ENCODE results near the gene PALM. TPM values are rescaled to one million over a fixed set of nuclear protein-coding genes. Genes with fewer than 3 reads are reported as not detected.

PALM gene
- total RNA-seq, 5 donors from 2014 or later (not counting 1 experiment from before 2014, with no cell fraction given): 0.19 to 0.57 (median 0.41) TPM; not detected in 1

DNA sequence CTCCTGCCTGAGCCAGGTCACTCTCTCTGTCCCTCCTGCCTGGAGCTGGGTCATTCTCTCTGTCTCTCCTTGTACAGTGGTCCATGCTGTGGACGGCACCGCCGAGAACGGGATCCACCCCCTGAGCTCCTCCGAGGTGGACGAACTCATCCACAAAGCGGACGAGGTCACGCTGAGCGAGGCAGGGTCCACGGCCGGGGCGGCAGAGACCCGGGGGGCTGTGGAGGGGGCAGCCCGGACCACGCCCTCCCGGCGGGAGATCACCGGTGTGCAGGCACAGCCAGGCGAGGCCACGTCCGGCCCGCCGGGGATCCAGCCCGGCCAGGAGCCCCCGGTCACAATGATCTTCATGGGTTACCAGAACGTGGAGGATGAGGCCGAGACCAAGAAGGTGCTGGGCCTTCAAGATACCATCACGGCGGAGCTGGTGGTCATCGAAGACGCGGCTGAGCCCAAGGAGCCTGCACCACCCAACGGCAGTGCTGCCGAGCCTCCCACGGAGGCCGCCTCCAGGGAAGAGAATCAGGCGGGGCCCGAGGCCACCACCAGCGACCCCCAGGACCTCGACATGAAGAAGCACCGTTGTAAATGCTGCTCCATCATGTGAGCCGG is 37.6 kb downstream of the PALM start:
- Histone ChIP-seq H3K27me3 (replicated peaks in 1 of 2; ENCODE audit: control insufficient read depth in 2 of 2, extremely low read depth in 1 of 2, insufficient read depth in 2 of 2, low read length in 1 of 2) (peaks cover 0 to 22% of the 10 kb centered on the region in 2 experiments), H3K4me3 (ENCODE audit: control insufficient read depth in 1 of 2, extremely low read depth in 1 of 2, low read length in 1 of 2) (no peak overlapping the region), H3K36me3 (ENCODE audit: control insufficient read depth in 2 of 2, extremely low read depth in 1 of 2, insufficient read depth in 1 of 2, low read length in 1 of 2) (no peaks in the 10 kb centered on the region), H3K9me3 (no peaks in the 10 kb centered on the region), H3K27ac (ENCODE audit: low read length) (no peak overlapping the region), H3K4me1 (ENCODE audit: control insufficient read depth in 1 of 2, extremely low read depth in 1 of 2, insufficient read depth in 2 of 2, low read length in 2 of 2) (no peaks in the 10 kb centered on the region)
- Mint-ChIP-seq H3K27ac (no peak overlapping the region), H3K4me3 (no peak overlapping the region), H3K36me3 (no peaks in the 10 kb centered on the region), H3K9me3 (no peaks in the 10 kb centered on the region), H3K27me3 (no peaks in the 10 kb centered on the region), H3K4me1 (no peaks in the 10 kb centered on the region)
- ChIA-PET POLR2A (no interaction called here), CTCF (no interaction called here)
- 95% methylated on average over 36 of the region's 43 CpGs for WGBS (ENCODE audit: insufficient coverage)
- ATAC-seq (replicated peaks in 1 of 4) (no peak), DNase-seq (no peak)

DNA sequence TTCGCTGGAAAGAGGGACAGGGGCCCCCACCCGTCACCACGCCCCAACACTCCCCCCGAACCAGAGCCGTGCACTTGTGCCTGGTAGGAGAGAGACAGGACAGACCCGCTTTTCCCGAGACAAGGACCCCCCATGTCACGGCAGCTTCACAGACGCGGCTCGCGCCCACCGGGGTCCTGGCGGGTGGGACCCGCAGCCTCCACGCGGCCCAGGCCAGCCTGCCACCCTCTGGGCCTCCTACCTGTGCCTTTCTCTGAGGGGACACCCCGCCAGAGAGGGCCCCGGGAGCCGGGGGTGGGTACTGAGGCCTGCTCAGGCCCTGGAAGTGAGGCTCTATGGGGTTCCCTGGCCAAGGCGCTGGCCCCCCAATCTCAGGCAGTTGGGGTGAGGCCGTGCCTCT is 38.2 kb downstream of the PALM start:
- no peaks in the 10 kb centered on the region for H3K36me3 Mint-ChIP-seq
- no peaks in the 10 kb centered on the region for H3K4me1 ChIP-seq (ENCODE audit: control insufficient read depth in 1 of 2, extremely low read depth in 1 of 2, insufficient read depth in 2 of 2, low read length in 2 of 2)
- no peak overlapping the region for H3K27ac Mint-ChIP-seq
- no peak for DNase-seq
- 97% methylated on average over 17 of the region's 22 CpGs for WGBS (ENCODE audit: insufficient coverage)
- no peaks in the 10 kb centered on the region for H3K9me3 ChIP-seq
- H3K27me3 Mint-ChIP-seq: no peaks in the 10 kb centered on the region
- ChIA-PET CTCF (no interaction called here), POLR2A (no interaction called here)
- H3K4me3 Mint-ChIP-seq: no peak overlapping the region
- no peaks in the 10 kb centered on the region for H3K36me3 ChIP-seq (ENCODE audit: control insufficient read depth in 2 of 2, extremely low read depth in 1 of 2, insufficient read depth in 1 of 2, low read length in 1 of 2)
- no peak overlapping the region for H3K27ac ChIP-seq (ENCODE audit: low read length)
- H3K27me3 ChIP-seq (replicated peaks in 1 of 2; ENCODE audit: control insufficient read depth in 2 of 2, extremely low read depth in 1 of 2, insufficient read depth in 2 of 2, low read length in 1 of 2): peaks cover 0 to 26% of the 10 kb centered on the region in 2 experiments
- no peak for ATAC-seq (replicated peaks in 1 of 4)
- H3K4me1 Mint-ChIP-seq: no peaks in the 10 kb centered on the region
- H3K9me3 Mint-ChIP-seq: no peaks in the 10 kb centered on the region
- H3K4me3 ChIP-seq (ENCODE audit: control insufficient read depth in 1 of 2, extremely low read depth in 1 of 2, low read length in 1 of 2): no peak overlapping the region

DNA sequence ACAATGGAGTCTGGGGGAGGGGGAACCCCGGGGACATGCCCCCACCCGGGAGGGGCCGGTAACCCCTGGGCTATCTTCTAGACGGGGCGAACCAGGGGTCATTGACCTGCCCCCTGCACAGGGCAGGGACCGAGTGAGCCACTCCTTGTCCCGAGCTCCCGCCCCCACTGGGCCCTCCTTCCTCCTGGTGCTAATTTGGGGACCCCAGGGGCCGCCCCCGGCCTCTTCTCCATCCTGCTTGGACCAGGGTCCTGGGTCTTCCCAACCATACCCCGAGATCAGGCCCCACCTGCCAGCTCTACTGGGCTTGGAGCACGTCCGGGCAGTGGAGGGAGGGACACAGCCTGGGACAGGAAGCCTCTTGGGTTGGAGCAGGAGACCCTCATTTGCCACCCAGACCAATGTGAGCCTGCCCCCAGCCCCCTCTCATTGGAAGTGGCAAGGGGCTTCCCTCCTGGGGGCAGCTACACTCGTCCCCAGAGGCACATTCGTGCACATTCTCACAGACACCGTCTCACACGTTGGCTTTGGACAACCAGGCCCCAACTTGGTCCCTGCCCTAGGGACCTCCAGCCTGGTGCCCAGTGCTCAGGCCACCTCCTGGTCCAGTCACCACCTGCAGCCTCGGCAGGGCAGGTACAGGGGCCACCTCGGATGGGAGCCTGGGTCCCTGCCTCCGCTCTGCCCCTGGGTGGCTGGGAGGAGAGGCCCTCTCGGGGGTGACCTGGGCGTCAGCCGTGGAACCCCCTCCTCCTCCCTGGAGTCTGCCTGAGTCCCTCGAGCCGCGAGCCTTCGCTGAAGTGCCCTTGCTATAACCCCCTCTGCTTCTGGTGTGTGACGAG is 38.9 kb downstream of the PALM start:
- H3K4me1 ChIP-seq (ENCODE audit: control insufficient read depth in 1 of 2, extremely low read depth in 1 of 2, insufficient read depth in 2 of 2, low read length in 2 of 2): no peaks in the 10 kb centered on the region
- Mint-ChIP-seq H3K9me3 (no peaks in the 10 kb centered on the region), H3K4me3 (no peak overlapping the region), H3K36me3 (no peaks in the 10 kb centered on the region), H3K27me3 (no peaks in the 10 kb centered on the region), H3K4me1 (no peaks in the 10 kb centered on the region), H3K27ac (no peak overlapping the region)
- WGBS (ENCODE audit: insufficient coverage): 99% methylated on average over 11 of the region's 28 CpGs
- no peak overlapping the region for H3K4me3 ChIP-seq (ENCODE audit: control insufficient read depth in 1 of 2, extremely low read depth in 1 of 2, low read length in 1 of 2)
- H3K9me3 ChIP-seq: no peaks in the 10 kb centered on the region
- POLR2A ChIA-PET: no interaction called here
- CTCF ChIA-PET: no interaction called here
- peaks cover 0 to 28% of the 10 kb centered on the region in 2 experiments for H3K27me3 ChIP-seq (replicated peaks in 1 of 2; ENCODE audit: control insufficient read depth in 2 of 2, extremely low read depth in 1 of 2, insufficient read depth in 2 of 2, low read length in 1 of 2)
- ATAC-seq (replicated peaks in 1 of 4): no peak
- no peaks in the 10 kb centered on the region for H3K36me3 ChIP-seq (ENCODE audit: control insufficient read depth in 2 of 2, extremely low read depth in 1 of 2, insufficient read depth in 1 of 2, low read length in 1 of 2)
- H3K27ac ChIP-seq (ENCODE audit: low read length): no peak overlapping the region
- no peak for DNase-seq

DNA sequence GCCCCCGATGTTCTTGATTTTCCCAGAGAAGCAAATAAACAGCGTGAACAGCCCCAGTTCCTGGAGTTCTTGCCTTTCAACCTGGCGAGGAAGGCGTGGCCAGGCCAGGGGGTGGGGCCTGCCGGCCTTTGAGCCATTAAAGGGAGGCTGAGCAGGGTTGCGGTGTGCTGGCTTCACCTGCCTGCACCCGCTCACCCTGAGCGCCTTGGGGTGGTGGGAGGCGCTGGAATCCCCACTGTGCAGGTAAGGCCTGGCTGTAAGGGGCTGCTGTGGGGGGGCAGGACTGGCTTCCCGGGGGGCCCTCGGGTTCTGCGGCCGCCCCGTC is 39.5 kb downstream of the PALM start:
- no peak for DNase-seq
- Mint-ChIP-seq H3K27ac (no peak overlapping the region), H3K4me1 (no peaks in the 10 kb centered on the region), H3K4me3 (no peak overlapping the region), H3K9me3 (no peaks in the 10 kb centered on the region), H3K36me3 (no peaks in the 10 kb centered on the region), H3K27me3 (no peaks in the 10 kb centered on the region)
- WGBS (ENCODE audit: insufficient coverage): 73% methylated on average over 3 of the region's 14 CpGs
- peaks cover 0 to 28% of the 10 kb centered on the region in 2 experiments for H3K27me3 ChIP-seq (replicated peaks in 1 of 2; ENCODE audit: control insufficient read depth in 2 of 2, extremely low read depth in 1 of 2, insufficient read depth in 2 of 2, low read length in 1 of 2)
- no peaks in the 10 kb centered on the region for H3K4me1 ChIP-seq (ENCODE audit: control insufficient read depth in 1 of 2, extremely low read depth in 1 of 2, insufficient read depth in 2 of 2, low read length in 2 of 2)
- H3K9me3 ChIP-seq: no peaks in the 10 kb centered on the region
- ChIA-PET POLR2A (no interaction called here), CTCF (no interaction called here)
- H3K27ac ChIP-seq (ENCODE audit: low read length): no peak overlapping the region
- no peak overlapping the region for H3K4me3 ChIP-seq (ENCODE audit: control insufficient read depth in 1 of 2, extremely low read depth in 1 of 2, low read length in 1 of 2)
- no peaks in the 10 kb centered on the region for H3K36me3 ChIP-seq (ENCODE audit: control insufficient read depth in 2 of 2, extremely low read depth in 1 of 2, insufficient read depth in 1 of 2, low read length in 1 of 2)
- no peak for ATAC-seq (replicated peaks in 1 of 4)

DNA sequence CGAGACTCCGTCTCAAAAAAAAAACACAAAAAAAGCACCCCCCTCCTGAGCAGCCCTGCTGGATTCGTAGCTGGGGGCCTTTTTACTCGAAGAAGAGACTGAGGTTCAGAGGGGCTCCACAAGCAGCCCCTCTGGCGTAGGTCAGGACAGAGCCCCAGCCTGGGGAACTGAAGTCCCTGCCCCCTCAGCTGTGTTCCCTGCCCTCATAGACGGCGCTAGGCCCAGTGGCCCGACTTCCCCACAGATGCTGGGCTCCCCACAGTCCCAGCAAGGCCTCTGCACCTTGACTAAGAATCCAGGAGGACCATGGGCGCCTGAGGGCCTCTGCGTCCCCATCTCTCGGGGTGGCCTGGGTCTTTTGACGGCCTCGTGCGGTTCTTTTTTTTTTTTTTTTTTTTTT is 41.1 kb downstream of the PALM start:
- H3K9me3 ChIP-seq: no peaks in the 10 kb centered on the region
- Mint-ChIP-seq H3K27ac (no peak overlapping the region), H3K27me3 (no peaks in the 10 kb centered on the region), H3K4me1 (no peaks in the 10 kb centered on the region), H3K9me3 (no peaks in the 10 kb centered on the region), H3K36me3 (no peaks in the 10 kb centered on the region), H3K4me3 (no peak overlapping the region)
- DNase-seq (no peak), ATAC-seq (replicated peaks in 1 of 4) (no peak)
- ChIA-PET POLR2A (no interaction called here), CTCF (no interaction called here)
- peaks cover 0 to 29% of the 10 kb centered on the region in 2 experiments for H3K27me3 ChIP-seq (replicated peaks in 1 of 2; ENCODE audit: control insufficient read depth in 2 of 2, extremely low read depth in 1 of 2, insufficient read depth in 2 of 2, low read length in 1 of 2)
- no peak overlapping the region for H3K4me3 ChIP-seq (ENCODE audit: control insufficient read depth in 1 of 2, extremely low read depth in 1 of 2, low read length in 1 of 2)
- 76% methylated on average over 6 of the region's 14 CpGs for WGBS (ENCODE audit: insufficient coverage)
- H3K4me1 ChIP-seq (ENCODE audit: control insufficient read depth in 1 of 2, extremely low read depth in 1 of 2, insufficient read depth in 2 of 2, low read length in 2 of 2): no peaks in the 10 kb centered on the region
- no peaks in the 10 kb centered on the region for H3K36me3 ChIP-seq (ENCODE audit: control insufficient read depth in 2 of 2, extremely low read depth in 1 of 2, insufficient read depth in 1 of 2, low read length in 1 of 2)
- H3K27ac ChIP-seq (ENCODE audit: low read length): no peak overlapping the region

DNA sequence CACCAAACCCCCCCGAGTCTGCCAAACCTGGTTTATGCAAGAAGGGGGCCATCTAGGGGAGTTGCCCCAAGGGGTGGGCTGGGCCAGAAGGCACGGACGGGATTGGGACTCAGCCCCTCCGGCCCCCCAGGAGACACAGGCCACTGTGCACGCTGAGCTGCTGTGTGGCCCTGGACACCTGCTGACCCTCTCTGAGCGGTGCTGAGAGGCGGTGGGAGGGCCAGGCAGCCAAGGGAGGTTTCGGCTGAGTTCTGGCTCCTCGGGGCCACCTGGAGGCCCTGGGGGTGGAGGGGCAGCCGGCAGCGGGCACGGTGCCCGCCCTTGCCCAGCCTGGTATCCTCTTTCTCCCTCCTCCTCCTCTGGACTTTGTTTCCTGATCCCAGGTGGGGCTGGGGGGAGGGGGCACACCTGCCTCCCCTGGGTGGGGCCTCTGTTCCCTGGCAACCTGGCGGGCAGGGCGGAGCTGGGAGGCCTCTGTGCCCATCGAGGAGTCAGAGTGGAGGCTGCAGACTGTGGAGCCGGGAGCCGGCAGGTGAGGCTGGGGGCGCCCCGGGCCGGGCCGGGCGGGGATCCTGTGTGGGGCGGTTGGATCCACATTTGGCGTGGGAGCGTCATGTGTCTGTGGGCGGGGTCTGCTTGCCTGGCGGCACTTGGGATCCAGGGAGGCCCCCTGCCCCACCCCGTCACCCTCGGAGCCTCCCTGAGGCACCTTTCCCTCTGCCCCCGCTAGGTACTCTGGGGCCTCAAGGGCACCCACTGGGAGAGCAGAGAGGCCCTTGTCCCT is 42.1 kb downstream of the PALM start, which contains the start of gene MISP:
Gene MISP, plus strand, starts transcription at position 473 of the 784 bp plus-strand sequence. CDS start 5,835 bp downstream, outside the sequence.
- ATAC-seq (replicated peaks in 1 of 4) (no peak), DNase-seq (no peak)
- Mint-ChIP-seq H3K36me3 (no peaks in the 10 kb centered on the region), H3K27me3 (no peaks in the 10 kb centered on the region), H3K9me3 (no peaks in the 10 kb centered on the region), H3K4me1 (no peaks in the 10 kb centered on the region), H3K27ac (no peak within 1 kb of the TSS), H3K4me3 (no peak within 1 kb of the TSS)
- ChIA-PET POLR2A (no interaction called here), CTCF (no interaction called here)
- Histone ChIP-seq H3K9me3 (no peaks in the 10 kb centered on the region), H3K27ac (ENCODE audit: low read length) (no peak within 1 kb of the TSS), H3K4me1 (ENCODE audit: control insufficient read depth in 1 of 2, extremely low read depth in 1 of 2, insufficient read depth in 2 of 2, low read length in 2 of 2) (no peaks in the 10 kb centered on the region), H3K27me3 (replicated peaks in 1 of 2; ENCODE audit: control insufficient read depth in 2 of 2, extremely low read depth in 1 of 2, insufficient read depth in 2 of 2, low read length in 1 of 2) (peaks cover 0 to 34% of the 10 kb centered on the region in 2 experiments), H3K36me3 (ENCODE audit: control insufficient read depth in 2 of 2, extremely low read depth in 1 of 2, insufficient read depth in 1 of 2, low read length in 1 of 2) (no peaks in the 10 kb centered on the region), H3K4me3 (ENCODE audit: control insufficient read depth in 1 of 2, extremely low read depth in 1 of 2, low read length in 1 of 2) (no peak within 1 kb of the TSS)
- 79% methylated on average over 31 of the region's 31 CpGs for WGBS (ENCODE audit: insufficient coverage)

All from T-cell (primary cell).